A673 (cell line): ENCODE measurements around the gene AGAP2. TPM values are rescaled to one million over a fixed set of nuclear protein-coding genes. Genes with fewer than 3 reads are reported as not detected.

Source experiments
- BruUV-seq: library from RNA; stranded (reverse); fragments of 400-500 nt; replicated peaks from 2 replicates; lab custom pipeline; 2021; lab: Mats Ljungman, UMichigan
- CTCF ChIA-PET: fragments of 300-600 bp; sonication (Branson Sonifier 250); formaldehyde crosslinking; loops from one replicate; lab custom pipeline; 2022; ENCODE audit warnings: antibody characterized with exemption; lab: Charles Lee
- POLR2A ChIA-PET: fragments of 300-600 bp; sonication (Branson Sonifier 250); formaldehyde crosslinking; loops from one replicate; lab custom pipeline; 2022; ENCODE audit warnings: antibody characterized with exemption; ENCODE audit not compliant: low non-redundant PET; lab: Charles Lee
- DNase-seq: peaks from one replicate; pipeline ENCODE4 v3.0.0-alpha.2; 2015; ENCODE audit warnings: low spot score
- H3K27ac ChIP-seq: fragments of 200-600 bp; sonication (generic); 2 replicates; pipeline ENCODE4 v1.5.1; 2016; ENCODE audit warnings: mixed run types, low read depth, mild to moderate bottlenecking, mixed read lengths, antibody characterized with exemption, low read length; ENCODE audit not compliant: poor library complexity, severe bottlenecking
- H3K27me3 ChIP-seq: fragments of 200-600 bp; sonication (generic); replicated peaks from 2 replicates; pipeline ENCODE4 v1.6.1; 2017; ENCODE audit warnings: mixed run types, low read depth, mild to moderate bottlenecking, mixed read lengths, antibody characterized with exemption, low read length; ENCODE audit not compliant: insufficient read depth, poor library complexity
- H3K36me3 ChIP-seq: fragments of 200-600 bp; sonication (generic); 2 replicates; pipeline ENCODE4 v1.6.1; 2016; ENCODE audit warnings: mixed run types, mild to moderate bottlenecking, mixed read lengths, antibody characterized with exemption, low read length; ENCODE audit not compliant: insufficient read depth, poor library complexity, severe bottlenecking
- H3K4me1 ChIP-seq: fragments of 200-600 bp; sonication (generic); 2 replicates; pipeline ENCODE4 v1.6.1; 2017; ENCODE audit warnings: mixed run types, mild to moderate bottlenecking, mixed read lengths, antibody characterized with exemption, low read length; ENCODE audit not compliant: insufficient read depth, poor library complexity, severe bottlenecking
- H3K4me3 ChIP-seq: fragments of 200-600 bp; sonication (generic); 2 replicates; pipeline ENCODE4 v1.5.1; 2016; ENCODE audit warnings: low read depth, mixed run types, mild to moderate bottlenecking, mixed read lengths, low read length; ENCODE audit not compliant: poor library complexity, severe bottlenecking
- H3K9me3 ChIP-seq: fragments of 200-600 bp; sonication (generic); 2 replicates; pipeline ENCODE4 v1.6.1; 2016; ENCODE audit warnings: mixed run types, low read depth, mild to moderate bottlenecking, mixed read lengths, antibody characterized with exemption, low read length; ENCODE audit not compliant: poor library complexity, severe bottlenecking
- CTCF ChIP-seq: fragments of 300-800, 200-600 bp; sonication (generic); conservative IDR thresholded peaks from 2 replicates; pipeline ENCODE4 v1.5.1; 2017; ENCODE audit warnings: low read depth, mild to moderate bottlenecking, antibody characterized with exemption, low read length, moderate library complexity, mixed read lengths
- EZH2 ChIP-seq: fragments of 200-600 bp; sonication (generic); IDR thresholded peaks from 2 replicates; pipeline ENCODE4 v1.6.1; 2017; ENCODE audit warnings: borderline replicate concordance, low read depth, mild to moderate bottlenecking, mixed read lengths, antibody characterized with exemption, low read length; ENCODE audit not compliant: poor library complexity, severe bottlenecking
- intact Hi-C: fragments of 100-400 bp; cut with micrococcal nuclease; formaldehyde crosslinking; loops from one replicate; pipeline ENCODE4 v1.10.0; 2022; ENCODE audit not compliant: unreplicated experiment
- total RNA-seq: library from RNA; stranded (reverse); gene quantifications from 2 replicates; pipeline ENCODE4 v1.2.3, GENCODE V29; 2021

The AGAP2 gene
- total RNA-seq, 1 experiment from 2014 or later, result 4.0 TPM

GRCh38 chr12:57759360-57759980 is 20.9 kb upstream of the AGAP2 start:
- Histone ChIP-seq H3K9me3 (no peaks in the 10 kb centered on the region), H3K27ac (no peak overlapping the region), H3K36me3 (peaks cover 6% of the 10 kb centered on the region), H3K4me3 (no peak overlapping the region), H3K27me3 (peaks cover 7% of the 10 kb centered on the region), H3K4me1 (peaks cover 9% of the 10 kb centered on the region)
- intact Hi-C loops, result no loop called here
- BruUV-seq, result no TSS peak
- ChIA-PET CTCF (no interaction called here), POLR2A (interaction anchor here (0.6 kb wide), 1 partner anchor 15 kb away, joined by 9 read pairs; the partner anchor contains the start of gene TSPAN31)
- TF ChIP-seq EZH2 (no peak), CTCF (peak; percentile 50)
- DNase-seq, result no peak

GRCh38 chr12:57758552-57759359 is 20.2 kb upstream of the AGAP2 start:
- no peak for TF ChIP-seq CTCF
- no peak for TF ChIP-seq EZH2
- H3K4me1 ChIP-seq, result peaks cover 15% of the 10 kb centered on the region
- no peaks in the 10 kb centered on the region for H3K9me3 ChIP-seq
- peaks cover under 1% of the 10 kb centered on the region for H3K27me3 ChIP-seq
- no peak for DNase-seq
- no peak overlapping the region for H3K4me3 ChIP-seq
- H3K36me3 ChIP-seq, result peaks cover 6% of the 10 kb centered on the region
- intact Hi-C loops, result no loop called here
- no peak overlapping the region for H3K27ac ChIP-seq
- ChIA-PET CTCF (no interaction called here), POLR2A (interaction anchor here (0.6 kb wide), 1 partner anchor 14 kb away, joined by 9 read pairs; the partner anchor contains the start of gene TSPAN31)
- BruUV-seq, result no TSS peak

- Histone ChIP-seq H3K9me3 (no peaks in the 10 kb centered on the region), H3K4me1 (peaks cover 24% of the 10 kb centered on the region), H3K36me3 (peaks cover 6% of the 10 kb centered on the region), H3K27me3 (no peaks in the 10 kb centered on the region), H3K27ac (no peak overlapping the region), H3K4me3 (no peak overlapping the region)
- BruUV-seq, result no TSS peak
- ChIA-PET POLR2A (no interaction called here), CTCF (no interaction called here)
- intact Hi-C loops, result no loop called here
- no peak for TF ChIP-seq EZH2
- no peak for TF ChIP-seq CTCF
- DNase-seq, result no peak
Measured at GRCh38 chr12:57757771-57758170, 19.2 kb upstream of the AGAP2 start.
